SIG-M5 treated with dmso at 0.1 percent for 504 hours (cell line): ENCODE measurements around the gene AMBRA1.

Experiments used
- DNase-seq: peaks from one replicate; lab custom pipeline; 2025; ENCODE audit not compliant: unreplicated experiment; lab: John Stamatoyannopoulos, UW

The AMBRA1 gene

DNA sequence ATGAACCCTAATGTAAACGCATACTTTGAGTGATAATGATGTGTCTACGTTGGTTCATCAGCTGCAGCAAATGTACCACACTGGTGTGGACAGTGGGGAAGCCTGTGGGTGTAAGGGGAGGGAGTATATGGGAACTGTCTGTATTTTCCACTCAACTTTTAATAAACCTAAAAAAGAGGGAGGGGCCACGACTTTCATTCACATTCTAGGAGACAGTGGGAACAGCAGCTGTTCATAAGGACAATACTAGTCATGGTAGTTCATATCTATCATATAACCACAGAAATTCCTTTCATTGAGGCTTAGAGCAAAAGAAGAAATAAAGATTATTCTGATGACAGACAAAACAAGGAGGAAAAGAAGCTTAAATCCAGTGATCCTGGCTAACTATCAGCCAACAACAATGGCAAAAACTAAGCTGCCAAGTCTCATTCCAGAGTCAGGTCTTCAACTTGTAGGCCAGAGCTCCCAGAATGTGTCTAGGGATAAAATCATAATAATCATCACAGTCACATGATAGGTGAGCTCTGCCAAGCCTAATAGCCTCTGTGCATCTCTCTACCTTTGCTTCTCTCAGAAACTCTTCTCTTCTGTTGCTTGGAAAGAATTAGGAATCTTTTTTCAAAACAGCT, 142.9 kb downstream of the AMBRA1 start:
- DNase-seq, result no peak

DNA sequence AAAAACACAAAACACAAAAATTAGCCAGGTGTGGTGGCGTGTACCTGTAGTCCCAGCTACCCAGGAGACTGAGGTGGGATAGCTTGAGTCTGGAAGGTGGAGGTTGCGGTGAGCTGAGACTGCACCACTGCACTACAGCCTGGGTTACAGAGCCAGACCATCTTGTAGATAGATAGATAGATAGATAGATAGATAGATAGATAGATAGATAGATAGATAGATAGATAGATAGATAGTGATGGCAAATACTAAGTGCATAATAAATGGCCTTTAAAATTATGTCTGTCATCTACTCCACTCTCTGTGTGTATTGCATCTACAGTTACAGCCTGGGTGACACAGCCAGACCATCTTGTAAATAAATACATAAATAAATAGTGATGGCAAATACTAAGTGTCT, 146.3 kb downstream of the AMBRA1 start:
- no peak for DNase-seq

DNA sequence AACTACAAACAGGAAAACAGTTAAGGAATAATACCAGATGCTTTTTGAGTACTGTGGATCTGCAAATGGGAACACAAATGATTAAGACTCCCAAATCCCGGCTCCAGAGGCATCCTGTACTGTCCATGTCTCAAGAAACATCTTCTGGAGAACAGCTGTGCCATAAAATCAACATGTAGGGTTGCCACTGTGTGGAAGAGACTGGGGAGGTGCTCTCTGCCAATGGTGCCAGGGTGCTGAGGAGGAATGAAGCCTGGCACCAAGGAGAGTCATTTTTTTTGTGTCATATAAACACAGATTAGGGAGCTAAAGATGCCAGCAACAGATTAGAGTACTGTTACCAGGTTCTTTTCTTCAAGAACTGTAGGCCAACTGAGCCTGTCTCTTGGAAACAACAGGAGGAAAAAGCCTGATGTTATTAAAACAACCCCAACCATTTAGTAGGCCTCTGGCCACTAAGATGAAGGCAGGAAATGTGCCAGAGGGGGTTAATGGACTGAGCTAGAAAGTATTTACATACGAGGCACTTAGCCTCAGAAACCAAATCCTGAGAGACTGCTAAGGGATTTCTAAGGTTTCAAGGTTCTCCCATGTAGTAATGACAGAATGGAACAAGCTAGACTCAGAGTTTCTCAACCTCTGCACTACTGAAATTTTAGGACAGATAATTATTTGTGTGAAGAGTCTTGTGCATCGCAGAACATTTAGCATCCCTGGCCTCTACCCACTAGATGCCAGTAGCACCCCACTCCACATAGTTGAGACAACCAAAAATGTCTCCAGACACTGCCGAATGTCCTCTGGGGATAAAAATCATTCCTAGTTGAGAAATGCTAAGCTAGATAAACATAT, 147.7 kb downstream of the AMBRA1 start:
- no peak for DNase-seq

DNA sequence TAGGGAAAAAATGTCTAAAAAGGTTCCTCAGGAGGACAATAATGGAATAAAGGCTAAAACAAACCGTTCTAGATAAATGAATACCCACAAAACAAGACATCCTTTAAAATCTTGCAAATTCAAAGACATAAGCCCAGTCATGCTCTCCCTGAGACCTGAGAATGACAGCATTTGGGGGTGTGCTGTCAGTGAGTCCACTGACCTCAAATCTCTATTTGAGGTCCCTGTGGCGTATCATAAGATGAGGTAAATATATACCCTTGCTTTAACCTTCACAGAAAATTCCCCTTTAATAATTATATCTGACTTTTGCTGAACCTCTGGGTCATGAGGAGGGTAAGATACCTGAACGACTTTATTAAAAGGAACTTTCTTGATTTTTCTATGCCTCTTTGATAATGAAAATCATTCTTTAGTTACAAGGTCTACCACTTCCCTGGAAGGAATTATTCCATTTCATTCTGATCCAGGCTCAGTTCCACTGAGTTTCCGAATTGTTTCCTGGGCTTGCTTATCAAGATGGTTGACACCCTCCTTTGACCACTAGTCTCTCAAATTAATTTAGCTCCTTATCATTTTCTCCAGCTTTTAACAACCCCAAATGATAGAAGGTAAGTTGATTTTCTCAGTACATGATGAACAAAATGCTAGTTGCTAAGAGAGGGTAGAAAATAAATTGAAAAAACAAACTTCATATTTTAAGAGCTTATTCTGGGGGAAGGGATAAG, 148.5 kb downstream of the AMBRA1 start:
- DNase-seq, result no peak

DNA sequence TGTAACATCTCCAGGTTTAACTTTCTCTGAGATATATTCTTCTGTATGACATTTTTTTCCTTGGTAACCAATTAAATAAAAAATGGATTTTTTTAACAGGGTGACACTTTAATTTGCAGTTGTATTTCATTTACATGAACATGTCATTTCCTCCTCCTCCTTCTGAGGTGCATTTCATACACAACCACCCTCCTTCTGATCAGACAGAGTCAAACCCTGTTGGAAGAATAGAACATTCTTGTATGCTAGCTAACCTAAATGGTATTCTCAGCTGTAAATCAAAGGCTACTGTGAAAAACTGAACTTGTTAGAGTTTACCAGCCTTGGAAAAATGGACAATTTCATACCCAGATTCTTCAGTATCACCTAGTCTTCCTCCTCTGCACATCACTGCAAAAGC, 149.5 kb downstream of the AMBRA1 start:
- DNase-seq, result no peak

DNA sequence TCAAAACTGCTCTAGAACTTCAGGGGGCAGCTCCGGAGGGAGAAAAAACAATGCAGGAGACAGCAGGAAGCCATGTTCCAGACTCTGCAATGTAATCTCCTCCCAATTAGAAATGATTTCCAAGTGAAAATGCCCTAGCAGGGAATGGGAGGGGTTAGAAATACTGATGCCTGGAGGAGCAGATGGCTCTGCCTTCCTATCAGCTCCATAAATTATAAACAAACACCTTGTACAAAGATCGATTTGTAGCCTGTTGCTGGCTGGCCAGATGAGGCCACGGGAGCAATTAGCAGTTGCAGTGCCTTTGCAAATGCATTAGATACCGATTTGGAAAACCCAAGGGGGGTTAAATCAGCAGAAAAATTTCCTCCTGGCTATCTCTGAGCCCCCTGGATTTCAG, 155.6 kb downstream of the AMBRA1 start:
- DNase-seq, result no peak

DNA sequence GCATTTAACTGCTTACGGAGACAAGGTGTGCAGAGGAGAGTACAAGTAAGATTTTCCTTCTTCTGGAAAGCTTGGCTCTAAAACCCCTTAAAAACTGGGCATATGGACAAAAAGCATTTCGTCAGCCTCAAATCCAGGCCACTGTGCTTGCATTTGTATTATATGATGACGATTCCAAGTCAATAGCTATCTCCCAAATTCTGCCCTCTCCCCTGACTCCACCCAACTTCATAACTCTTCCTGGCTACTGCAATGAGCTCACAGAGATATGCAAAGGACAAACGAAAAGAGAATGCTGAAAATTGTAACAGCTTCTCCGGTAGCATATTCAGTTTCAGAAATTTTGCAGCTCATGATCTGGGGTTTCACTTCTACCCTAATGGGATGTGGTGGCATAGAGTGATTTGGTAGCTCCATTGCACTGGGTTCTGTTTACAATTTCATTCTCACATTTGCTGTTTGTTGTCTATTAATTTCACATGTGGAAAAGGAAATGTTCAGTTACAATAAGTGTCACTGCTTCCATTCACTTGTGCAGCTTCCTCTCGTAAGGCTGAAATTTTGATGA, 156.6 kb downstream of the AMBRA1 start:
- no peak for DNase-seq

DNA sequence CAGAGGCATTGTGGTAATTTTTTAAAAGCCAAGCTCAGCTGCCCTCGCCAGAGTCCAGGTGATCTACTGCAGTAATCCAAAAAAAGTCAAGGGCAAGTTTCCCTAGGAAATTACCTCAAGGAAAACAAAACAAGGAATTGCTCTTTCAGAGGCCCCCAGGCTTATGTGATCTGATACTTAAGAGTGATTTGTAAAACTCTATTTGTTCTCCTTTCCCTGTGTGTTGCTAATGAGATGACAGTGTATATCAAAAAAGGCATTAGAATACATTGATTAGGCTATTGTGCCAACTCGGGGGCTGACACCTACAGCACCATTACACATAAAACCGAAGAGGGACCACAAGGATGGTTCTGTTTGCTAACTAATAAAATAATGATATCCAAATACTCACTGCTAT, 157.7 kb downstream of the AMBRA1 start:
- no peak for DNase-seq

DNA sequence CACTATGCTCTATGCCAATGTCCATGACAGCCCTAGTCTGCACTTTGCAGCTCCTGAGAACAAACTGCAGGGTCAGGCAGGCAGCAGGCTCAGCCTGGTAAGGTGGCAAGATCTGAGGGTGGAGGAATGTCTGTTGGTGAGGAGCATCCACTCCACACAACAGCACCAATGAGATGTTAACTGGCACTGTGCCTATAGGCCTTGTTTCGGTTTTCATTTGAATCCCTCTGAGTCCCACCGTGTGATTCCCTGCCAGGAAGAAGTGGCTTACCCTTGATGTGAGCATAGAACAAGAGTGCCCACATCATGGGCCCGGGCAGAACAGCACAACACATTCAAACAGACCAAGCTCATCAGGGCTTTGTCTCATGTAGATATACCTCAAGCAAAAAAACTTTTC, 158.1 kb downstream of the AMBRA1 start:
- no peak for DNase-seq

DNA sequence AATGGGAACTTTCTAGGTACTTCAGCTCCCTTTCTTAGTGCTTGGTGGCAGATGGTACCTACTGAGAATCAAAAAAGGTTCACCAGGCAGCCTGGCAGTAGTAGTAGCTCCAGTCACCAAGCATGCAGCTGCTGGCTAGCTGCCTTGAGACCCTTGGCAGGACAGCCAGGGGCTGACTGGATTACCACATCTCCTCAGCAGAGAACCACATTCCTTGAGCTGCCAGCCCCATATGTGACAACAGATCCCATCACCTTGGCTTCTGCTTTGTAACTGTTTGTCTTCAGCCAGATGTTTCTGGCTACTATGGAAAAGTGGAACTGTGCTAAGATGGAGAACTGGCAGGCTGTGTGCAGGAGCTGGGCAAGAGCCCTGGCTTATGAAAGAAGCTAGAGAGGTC, 162.6 kb downstream of the AMBRA1 start:
- DNase-seq, result no peak

DNA sequence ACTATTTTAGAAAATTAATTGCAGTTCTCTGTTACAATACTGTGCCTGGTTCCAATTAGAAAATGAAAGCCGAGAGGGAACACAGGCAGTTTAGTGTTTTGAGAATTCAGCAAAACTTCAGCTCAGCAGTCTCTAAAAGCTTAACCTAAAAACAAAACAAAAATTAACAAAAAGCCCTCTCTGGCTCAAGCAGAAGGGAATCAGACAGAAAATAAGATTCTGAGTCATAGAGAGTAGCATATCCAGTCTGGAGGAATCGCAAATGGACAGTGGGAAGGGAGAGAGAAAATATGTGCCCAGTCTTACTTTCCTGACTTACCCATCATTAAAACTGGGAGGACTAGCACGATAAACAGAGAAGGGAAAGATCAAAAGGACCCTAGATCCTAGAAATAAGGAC, 164.1 kb downstream of the AMBRA1 start:
- DNase-seq, result no peak

DNA sequence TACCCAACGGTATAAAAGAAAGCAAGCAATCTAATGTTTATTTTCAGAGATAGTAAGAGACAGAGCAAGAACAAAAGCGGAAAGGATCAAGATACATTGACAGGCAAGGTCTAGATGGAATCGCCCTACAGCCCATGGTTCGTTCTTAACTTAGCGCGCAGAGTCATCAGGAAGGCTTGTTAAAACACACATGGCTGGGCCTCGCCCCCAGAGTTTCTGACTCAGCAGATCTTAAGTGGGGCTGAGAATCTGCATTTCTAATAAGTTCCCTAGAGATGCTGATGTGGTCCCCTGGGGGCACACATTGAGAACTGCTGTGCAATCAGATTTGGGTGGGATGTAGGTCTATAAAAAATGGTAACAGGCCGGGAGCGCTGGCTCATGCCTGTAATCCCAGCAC, 166.5 kb downstream of the AMBRA1 start:
- DNase-seq, result no peak

DNA sequence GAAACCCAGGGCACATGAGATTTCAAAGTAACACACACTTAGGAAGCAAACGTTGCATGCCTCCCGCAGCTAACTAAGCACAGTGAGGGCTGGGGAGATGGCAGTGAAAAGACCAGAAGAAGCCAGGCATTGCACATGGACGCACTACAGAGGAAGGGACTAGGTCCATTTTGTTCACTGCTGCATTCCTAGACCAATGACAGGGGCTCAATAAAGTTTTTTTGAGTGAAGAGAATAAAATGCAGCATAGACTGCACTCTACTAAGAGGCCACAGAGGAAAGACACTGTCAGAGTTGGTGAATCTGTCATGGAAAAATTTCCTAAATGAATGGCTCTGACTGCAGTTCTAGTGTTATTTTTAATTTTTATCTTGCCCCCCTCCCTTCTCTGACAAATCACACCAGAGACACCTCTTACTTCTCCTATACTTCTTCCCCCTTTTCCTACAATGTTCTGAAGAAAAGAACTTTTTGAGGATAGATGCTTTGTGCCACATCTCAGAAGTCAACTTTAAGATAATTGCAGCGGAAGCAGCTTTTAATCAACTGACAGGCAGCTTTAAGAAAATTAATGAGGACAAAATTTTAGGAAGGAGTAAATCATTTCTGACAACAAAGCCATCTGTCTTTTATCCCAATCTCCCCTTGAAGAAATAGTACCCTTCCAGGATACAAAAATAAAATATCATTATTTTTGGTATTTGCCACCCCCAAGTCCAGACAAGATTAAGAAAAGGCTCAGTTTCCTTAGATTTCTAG, 167.4 kb downstream of the AMBRA1 start:
- DNase-seq, result no peak

DNA sequence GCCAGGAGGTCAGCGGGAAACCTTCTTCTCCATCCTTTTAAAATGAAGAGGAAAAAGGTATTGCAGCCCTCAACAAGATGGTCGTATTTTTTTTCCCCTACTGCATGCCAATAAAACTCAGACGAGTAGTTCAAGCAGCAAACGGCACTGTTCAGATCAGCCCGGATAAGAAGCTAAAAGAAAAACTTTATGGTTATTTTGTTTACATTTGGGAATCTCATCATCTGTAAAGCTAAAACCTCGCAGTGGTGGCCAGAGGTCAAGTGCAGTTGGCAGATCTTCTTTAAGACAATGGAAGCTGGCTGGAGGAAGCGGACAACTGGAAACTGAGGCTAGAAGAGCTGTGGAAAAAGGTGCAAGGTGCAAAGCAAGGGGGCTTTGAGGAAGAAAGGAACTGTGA, 171.2 kb downstream of the AMBRA1 start:
- no peak for DNase-seq

DNA sequence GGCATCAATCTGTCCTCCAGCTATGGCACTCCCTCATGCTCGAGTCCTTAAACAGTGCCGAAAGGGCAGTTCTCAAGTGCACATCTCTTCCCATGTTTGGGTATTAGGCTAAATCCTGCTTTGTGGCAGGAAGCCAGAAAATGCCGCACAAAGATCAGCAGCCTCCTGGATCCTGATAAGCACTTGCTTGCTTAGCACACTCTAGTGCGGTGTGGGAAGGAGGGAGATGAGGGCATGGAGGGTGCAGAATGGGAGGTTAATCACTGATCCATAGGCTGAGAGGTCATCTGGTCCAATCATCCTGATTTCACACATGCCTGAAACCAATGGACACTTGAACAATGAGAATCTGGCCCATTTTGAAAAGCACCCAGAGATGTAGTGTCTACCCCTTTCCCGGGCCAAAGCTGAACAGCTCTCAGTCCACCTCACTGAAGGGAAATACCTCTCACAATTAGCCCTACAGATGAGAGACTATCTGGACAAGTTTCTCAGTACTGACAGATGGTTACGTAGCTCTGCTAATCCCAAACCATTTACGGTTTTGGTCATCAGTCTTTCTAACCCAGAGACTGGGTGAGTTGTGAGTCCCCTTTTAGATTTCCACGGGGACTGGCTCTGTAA, 172.5 kb downstream of the AMBRA1 start:
- DNase-seq, result no peak

DNA sequence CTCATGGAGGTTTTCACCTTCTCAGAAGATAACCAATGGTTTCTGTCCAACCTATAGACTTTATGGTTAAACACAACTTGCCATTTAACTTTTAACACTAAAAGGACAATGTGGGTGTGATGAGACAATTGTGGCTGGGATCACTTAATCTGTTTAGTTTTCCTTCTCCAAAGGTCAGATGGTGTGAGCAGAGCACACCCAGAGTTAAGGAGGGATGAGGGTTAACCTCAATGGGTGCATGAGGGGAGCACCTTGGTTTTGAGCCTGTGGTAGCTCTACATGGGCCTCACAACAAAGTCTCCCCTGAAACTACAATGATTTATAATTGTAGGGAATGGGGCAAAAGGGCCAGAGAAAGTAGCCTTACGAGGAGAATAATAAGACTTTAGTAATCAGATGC, 173.3 kb downstream of the AMBRA1 start:
- DNase-seq, result no peak

DNA sequence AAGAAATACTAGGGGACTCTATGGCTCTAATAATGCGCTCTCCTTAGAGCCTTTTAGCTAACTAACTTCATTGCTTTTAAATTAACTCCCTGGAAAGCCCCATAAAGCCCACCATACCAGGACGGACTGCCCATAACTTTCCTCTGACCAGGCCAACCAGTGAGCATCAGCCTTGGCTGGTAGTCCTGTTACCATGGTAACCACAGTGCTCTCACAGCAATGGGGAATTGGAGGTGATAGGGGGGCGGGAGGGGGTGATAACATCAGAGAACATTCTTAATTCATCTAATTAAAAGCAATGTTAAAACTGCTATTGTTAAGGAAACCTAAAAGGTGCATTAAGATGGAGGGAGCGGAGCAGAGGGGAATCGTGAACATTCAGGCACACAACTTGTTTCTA, 175.1 kb downstream of the AMBRA1 start:
- no peak for DNase-seq

DNA sequence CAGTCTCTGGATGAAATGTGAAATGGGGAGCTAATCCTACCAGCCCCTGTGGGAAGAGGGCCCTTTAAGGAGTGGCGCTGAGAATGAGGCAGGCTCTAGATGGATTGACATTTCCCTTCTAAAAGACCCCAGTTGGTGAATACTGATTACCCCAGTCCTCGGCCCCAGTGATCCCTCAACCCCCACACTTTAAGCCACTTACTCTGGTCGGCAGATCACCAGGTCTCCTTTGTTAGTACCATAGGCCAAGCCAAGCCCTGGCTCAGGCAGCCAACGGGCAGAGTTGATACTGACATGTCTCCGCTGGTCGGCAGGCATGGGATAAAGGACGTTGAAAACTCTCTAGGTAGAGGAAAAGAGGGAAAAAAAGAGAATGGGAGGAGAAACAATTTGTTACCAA, 176.1 kb downstream of the AMBRA1 start:
- no peak for DNase-seq

DNA sequence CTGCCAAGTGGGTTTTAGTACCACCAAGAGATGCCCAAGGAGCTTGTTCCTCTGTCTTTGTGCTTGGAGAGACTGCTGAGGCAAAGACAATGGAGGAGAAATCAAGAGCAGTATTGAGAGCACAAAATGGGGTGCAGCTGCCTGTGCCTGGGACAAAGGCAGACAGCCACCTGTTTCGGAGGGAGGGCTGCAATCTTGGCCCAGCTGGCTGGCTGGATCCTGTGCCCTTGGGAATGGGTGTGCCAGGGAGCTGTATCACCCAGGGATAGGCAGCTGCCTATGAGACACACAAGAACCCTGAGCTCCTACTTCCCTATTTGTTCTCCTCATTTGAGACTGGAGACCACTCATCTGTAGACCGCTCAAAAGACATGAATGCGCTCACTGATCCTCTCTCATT, 178.9 kb downstream of the AMBRA1 start:
- DNase-seq, result no peak

DNA sequence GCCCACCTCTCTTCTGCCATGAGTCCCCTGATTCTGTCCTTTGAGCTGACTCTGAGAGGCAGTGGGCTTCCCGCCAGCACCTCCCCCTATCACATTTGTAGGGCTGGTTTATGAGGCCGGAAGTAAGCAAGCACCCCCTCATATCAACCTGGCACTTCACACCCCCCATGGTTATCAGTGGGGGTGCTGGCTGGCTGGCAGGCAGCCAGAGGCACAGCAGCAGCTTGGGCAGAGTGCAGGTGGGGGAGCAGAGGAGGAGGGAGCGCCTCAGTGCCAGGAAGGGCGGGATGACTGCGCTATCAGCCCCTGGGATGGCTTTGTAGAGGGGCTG, 179.4 kb downstream of the AMBRA1 start:
- no peak for DNase-seq
